ENCODE data around the gene NEURL4. TPM values are rescaled to one million over a fixed set of nuclear protein-coding genes. Genes with fewer than 3 reads are reported as not detected.

NEURL4 gene
- total and polyA plus RNA-seq, 2 donors (not counting 3 experiments of a cell fraction or from before 2014, with no cell fraction given), result 32.0 to 44.9 TPM

DNA sequence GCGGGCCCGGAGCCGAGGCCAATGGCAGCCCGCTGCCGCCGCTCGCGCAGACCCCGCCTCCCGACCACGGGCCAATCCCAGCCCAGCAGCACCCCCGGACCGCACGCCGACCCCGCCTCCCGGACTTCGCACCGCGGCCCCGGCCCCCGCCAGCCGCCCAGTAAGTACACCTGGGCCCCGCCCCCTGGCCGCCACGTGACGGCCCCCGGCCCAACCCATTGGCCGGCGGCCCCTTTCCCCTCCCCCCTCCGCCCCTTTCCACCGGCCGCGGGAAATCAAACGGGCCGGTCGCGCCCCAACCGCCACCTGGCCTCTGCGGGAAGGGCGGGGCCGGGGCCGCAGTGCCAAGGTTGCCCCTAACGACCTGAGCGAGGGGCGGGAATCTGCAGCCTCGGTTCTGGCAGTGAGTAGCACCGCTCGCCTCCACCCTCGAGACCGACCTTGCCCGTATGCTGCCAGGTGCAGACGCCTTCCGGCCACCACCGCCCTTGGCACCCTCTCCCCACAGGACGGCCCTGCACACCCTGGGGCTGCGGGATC lies 34.5 kb downstream of the NEURL4 start, which contains the start of gene YBX2:
YBX2 (minus strand) TSS at position 26 of the 540 bp plus-strand sequence. CDS start 139 bp downstream, outside the sequence.
- POLR2A ChIA-PET, result no interaction called here
- intact Hi-C loops (cut with micrococcal nuclease) (loop anchor here (5.0 kb wide), 1 partner anchor 157 kb away; no protein-coding TSS in a partner anchor), dilution Hi-C loops (cut with MboI; ENCODE audit: extremely low pct_ligation_motif_present, low sequenced_read_pairs) (no loop called here)
- peak; percentile 45 for DNase-seq (ENCODE audit: low read depth, low spot score)
- H3K4me3 ChIP-seq (replicated peaks in 1 of 3; ENCODE audit: insufficient read depth in 1 of 3, low read depth in 1 of 3, low read length in 3 of 3), result no peak within 1 kb of the TSS
- no peaks in the 10 kb centered on the region for H3K9me3 ChIP-seq (replicated peaks; ENCODE audit: control insufficient read depth, insufficient read depth, low read length)
- CTCF ChIA-PET, result no interaction called here
- H3K9me1 ChIP-seq (replicated peaks; ENCODE audit: control insufficient read depth, extremely low read depth, insufficient read depth, low read length), result no peaks in the 10 kb centered on the region
- H4K20me1 ChIP-seq (replicated peaks; ENCODE audit: control insufficient read depth, extremely low read depth, insufficient read depth, low read length), result no peaks in the 10 kb centered on the region
- peaks cover 8% of the 10 kb centered on the region for H3K4me1 ChIP-seq (ENCODE audit: control insufficient read depth, extremely low read depth, insufficient read depth, low read length)
- no peaks in the 10 kb centered on the region for H3K36me3 ChIP-seq (ENCODE audit: control insufficient read depth in 2 of 2, extremely low read depth in 1 of 2, insufficient read depth in 2 of 2, low read length in 2 of 2)
- BruUV-seq (replicated peaks), result no TSS peak
- no peak within 1 kb of the TSS for H3K9ac ChIP-seq (replicated peaks; ENCODE audit: extremely low read depth, insufficient read depth, low read length)
- H3K79me2 ChIP-seq (ENCODE audit: control insufficient read depth, insufficient read depth, low read length), result no peaks in the 10 kb centered on the region
- H2AFZ ChIP-seq (ENCODE audit: low read depth, low read length), result peak within 1 kb of the TSS; percentile 44
- no peak for TF ChIP-seq POLR2AphosphoS5 (IDR thresholded peaks at IDR 0.05; ENCODE audit: insufficient read depth, low read depth, low read length)
- TF ChIP-seq MYC (IDR thresholded peaks at IDR 0.05; ENCODE audit: low read depth, low read length), result no peak
- no peak for TF ChIP-seq FOS (IDR thresholded peaks at IDR 0.05; ENCODE audit: borderline replicate concordance, insufficient read depth, low read length)
- TF ChIP-seq EZH2 (IDR thresholded peaks at IDR 0.05; ENCODE audit: borderline replicate concordance, low read depth, low read length, severe bottlenecking), result no peak
- TF ChIP-seq JUN (IDR thresholded peaks at IDR 0.05; ENCODE audit: borderline replicate concordance, insufficient read depth, insufficient read length, low read depth), result no peak
- no peak for TF ChIP-seq CTCF (IDR thresholded peaks at IDR 0.05; ENCODE audit: extremely low read depth in 1 of 2, insufficient read depth in 1 of 2, low read depth in 1 of 2, low read length in 2 of 2)
- TF ChIP-seq GATA2 (IDR thresholded peaks at IDR 0.05; ENCODE audit: insufficient read depth, insufficient read length, low read depth, low read length), result no peak
- TF ChIP-seq, protein P1, sequence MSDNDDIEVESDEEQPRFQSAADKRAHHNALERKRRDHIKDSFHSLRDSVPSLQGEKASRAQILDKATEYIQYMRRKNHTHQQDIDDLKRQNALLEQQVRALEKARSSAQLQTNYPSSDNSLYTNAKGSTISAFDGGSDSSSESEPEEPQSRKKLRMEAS (IDR thresholded peaks at IDR 0.05; ENCODE audit: insufficient read depth, insufficient read length), result no peak
- no peak for TF ChIP-seq POLR2A (IDR thresholded peaks at IDR 0.05; ENCODE audit: low read depth, low read length)
- no peak within 1 kb of the TSS for H3K4me2 ChIP-seq (ENCODE audit: insufficient read depth, low read length)
- peaks cover 16 to 28% of the 10 kb centered on the region in 2 experiments for H3K27me3 ChIP-seq (ENCODE audit: control insufficient read depth in 2 of 2, insufficient read depth in 2 of 2, low read length in 2 of 2)
- FAIRE-seq, result no peak
- no peak within 1 kb of the TSS for H3K27ac ChIP-seq (ENCODE audit: insufficient read depth, low read depth, low read length)

All from endothelial cell of umbilical vein (primary cell).